Natural killer cell (primary cell): ENCODE measurements around the gene SNX18. TPM values are rescaled to one million over a fixed set of nuclear protein-coding genes. Genes with fewer than 3 reads are reported as not detected.
A peak's percentile ranks its signal among the peaks of the same experiment; 100 is the strongest.

ENCODE experiments used
- ATAC-seq, 3 donors: fragments of 150-1000 bp in 2 of 3; fragments of 200-7000 bp in 1 of 3; cut with Tn5 transposase; 1 replicate in 1 of 3; 2 replicates in 2 of 3; pipeline ENCODE4 v1.10.0; 2021; ENCODE audit warnings: mild to moderate bottlenecking in 2 of 3, moderate library complexity in 2 of 3
- DNase-seq, 2 donors: peaks; one replicate each; pipeline versions ENCODE4 v3.0.0 to v3.0.0-alpha.2; 2013 to 2021; ENCODE audit warnings: mixed read lengths in 1 of 2
- H3K27ac ChIP-seq: one replicate; pipeline ENCODE4 v1.5.1; 2013; ENCODE audit warnings: mild to moderate bottlenecking, low read length
- H3K27me3 ChIP-seq: one replicate; pipeline ENCODE4 v1.6.1; 2013; ENCODE audit warnings: low read length; ENCODE audit not compliant: control insufficient read depth, insufficient read depth
- H3K36me3 ChIP-seq: one replicate; pipeline ENCODE4 v1.6.1; 2013; ENCODE audit warnings: low read length; ENCODE audit not compliant: control insufficient read depth, insufficient read depth
- H3K4me1 ChIP-seq: one replicate; pipeline ENCODE4 v1.6.1; 2013; ENCODE audit warnings: low read length; ENCODE audit not compliant: control insufficient read depth, insufficient read depth
- H3K4me3 ChIP-seq: one replicate; pipeline ENCODE4 v1.5.1; 2013; ENCODE audit warnings: low read length
- H3K9me3 ChIP-seq: one replicate; pipeline ENCODE4 v1.6.1; 2013; ENCODE audit warnings: low read length; ENCODE audit not compliant: control insufficient read depth, insufficient read depth
- H3K27ac Mint-ChIP-seq, 2 donors: one replicate each; pipeline ENCODE4 v1.8.0; 2022; ENCODE audit warnings: mild to moderate bottlenecking in 2 of 2, mixed read lengths in 2 of 2, moderate library complexity in 1 of 2
- H3K27me3 Mint-ChIP-seq, 2 donors: one replicate each; pipeline ENCODE4 v1.8.0; 2022; ENCODE audit warnings: low read depth in 2 of 2, mixed read lengths in 2 of 2
- H3K36me3 Mint-ChIP-seq: one replicate; pipeline ENCODE4 v1.8.0; 2022; ENCODE audit warnings: mixed read lengths
- H3K4me1 Mint-ChIP-seq, 2 donors: one replicate each; pipeline ENCODE4 v1.8.0; 2022; ENCODE audit warnings: mixed read lengths in 2 of 2
- H3K4me3 Mint-ChIP-seq: one replicate; pipeline ENCODE4 v1.8.0; 2022; ENCODE audit warnings: mild to moderate bottlenecking, moderate library complexity, mixed read lengths
- H3K9me3 Mint-ChIP-seq, 2 donors: one replicate each; pipeline ENCODE4 v1.8.0; 2022; ENCODE audit warnings: mixed read lengths in 2 of 2
- CTCF ChIP-seq: fragments of 200-600 bp; IDR thresholded peaks from one replicate; pipeline ENCODE4 v1.8.0; 2022; ENCODE audit warnings: antibody characterized with exemption
- WGBS: methylation state at CpG from one replicate; pipeline ENCODE4 v1.1.7; 2013; ENCODE audit warnings: missing lambda C conversion rate; ENCODE audit not compliant: insufficient coverage; 5-methylcytosine and 5-hydroxymethylcytosine counted together
- intact Hi-C: fragments of 100-400 bp; cut with micrococcal nuclease; formaldehyde crosslinking; loops from one replicate; pipeline ENCODE4 v1.14.2; 2022
- total RNA-seq, 4 donors: library from RNA; stranded (reverse); fragments of 120-200 nt in 1 of 4; gene quantifications; one replicate each; pipeline versions ENCODE4 v1.2.3 to v1.2.4, GENCODE V29; 2013 to 2022

Gene SNX18
- total RNA-seq, 3 donors from 2014 or later (not counting 1 experiment from before 2014, with no cell fraction given), result 31.1 to 45.6 (median 40.8) TPM

DNA sequence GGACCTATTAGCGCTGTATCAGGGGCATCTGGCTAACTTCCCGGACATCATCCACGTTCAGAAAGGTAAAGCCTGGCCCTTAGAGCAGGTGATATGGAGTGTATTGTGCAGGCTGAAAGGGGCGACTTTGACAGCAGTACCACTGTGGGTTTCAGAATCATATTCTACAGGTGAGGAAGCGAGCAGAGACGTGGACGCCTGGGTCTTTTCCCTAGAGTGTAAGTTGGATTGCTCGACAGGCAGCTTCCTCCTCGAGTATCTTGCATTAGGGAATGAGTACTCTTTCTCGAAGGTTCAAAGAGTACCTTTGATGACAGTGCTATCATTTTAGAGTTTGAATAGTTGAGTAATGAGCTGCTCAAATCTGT is 1.9 kb downstream of the SNX18 start:
- H3K4me3 Mint-ChIP-seq, result peak overlapping the region; percentile 97
- peaks cover 8 to 34% of the 10 kb centered on the region in 2 donors for H3K4me1 Mint-ChIP-seq

DNA sequence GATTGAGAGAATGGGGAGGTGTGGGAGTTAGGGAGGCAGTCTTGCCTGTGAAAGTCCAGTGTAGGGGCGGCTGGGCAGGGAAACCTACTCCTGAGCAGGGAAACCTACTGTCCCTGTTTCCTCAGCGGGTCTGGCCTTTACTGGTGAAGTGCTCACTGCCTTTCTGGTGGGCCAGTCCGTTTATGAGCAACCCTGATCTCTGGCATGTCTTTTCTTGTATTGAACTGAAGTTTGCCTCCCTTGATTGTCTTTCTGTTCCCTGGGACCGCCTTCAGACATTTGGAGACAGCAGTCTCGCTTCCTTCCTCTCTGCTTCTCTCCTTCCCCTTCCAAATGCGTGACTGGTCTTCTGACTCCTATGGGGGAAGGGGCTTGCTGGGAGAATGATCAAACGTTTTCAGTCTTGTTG is 2.9 kb downstream of the SNX18 start:
- H3K36me3 Mint-ChIP-seq, result no peaks in the 10 kb centered on the region
- H3K4me3 ChIP-seq, result peak overlapping the region; percentile 52
- no peaks in the 10 kb centered on the region for H3K9me3 ChIP-seq
- no peak for ATAC-seq
- H3K27ac Mint-ChIP-seq, result peak overlapping the region in 1 of 2 donors; percentile 90
- peak in 1 of 2 donors; percentile 17 for DNase-seq
- H3K36me3 ChIP-seq, result peaks cover 3% of the 10 kb centered on the region
- no peaks in the 10 kb centered on the region for H3K9me3 Mint-ChIP-seq
- TF ChIP-seq CTCF, result no peak
- H3K27me3 ChIP-seq, result no peaks in the 10 kb centered on the region
- H3K4me3 Mint-ChIP-seq, result peak overlapping the region; percentile 97
- peaks cover 8 to 34% of the 10 kb centered on the region in 2 donors for H3K4me1 Mint-ChIP-seq
- WGBS, result 11% methylated on average over 6 of the region's 7 CpGs
- intact Hi-C loops, result no loop called here
- peaks cover 48% of the 10 kb centered on the region for H3K4me1 ChIP-seq
- peak overlapping the region; percentile 15 for H3K27ac ChIP-seq
- no peaks in the 10 kb centered on the region for H3K27me3 Mint-ChIP-seq

More for the DNA sequence above, 1.9 kb downstream of the SNX18 start:
- no peak for TF ChIP-seq CTCF
- Histone ChIP-seq H3K4me1 (peaks cover 41% of the 10 kb centered on the region), H3K27me3 (no peaks in the 10 kb centered on the region), H3K4me3 (peak overlapping the region; percentile 52), H3K36me3 (peaks cover 3% of the 10 kb centered on the region), H3K9me3 (no peaks in the 10 kb centered on the region), H3K27ac (no peak overlapping the region)
- Mint-ChIP-seq H3K27ac (peak overlapping the region in 1 of 2 donors; percentile 90), H3K27me3 (peaks cover 0 to under 1% of the 10 kb centered on the region in 2 donors), H3K9me3 (no peaks in the 10 kb centered on the region), H3K36me3 (no peaks in the 10 kb centered on the region)
- DNase-seq (no peak), ATAC-seq (no peak)
- 38% methylated on average over 10 of the region's 10 CpGs for WGBS
- intact Hi-C loops, result loop anchor here (2.0 to 5.0 kb wide), 2 partner anchors 225 to 788 kb away; partner anchors contain the start of genes DHX29 and MTREX

DNA sequence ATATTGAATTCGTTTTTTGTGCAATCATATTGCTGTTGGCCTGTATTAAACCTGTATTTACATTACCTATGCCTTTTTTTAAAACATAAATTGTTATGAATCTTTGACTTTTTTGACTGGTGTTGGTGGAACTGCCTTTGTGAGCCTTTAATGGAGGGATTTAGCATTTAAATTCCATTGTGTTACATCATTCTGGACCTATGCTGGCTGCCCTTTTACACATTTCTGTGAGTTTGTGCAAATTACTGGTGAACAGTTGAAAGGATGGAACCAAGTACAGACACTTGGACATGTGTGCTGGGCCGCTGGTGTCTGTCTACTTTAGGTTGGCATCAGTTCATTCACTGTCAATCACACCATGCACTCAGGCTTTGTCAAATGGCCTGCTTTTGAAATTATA is 3.4 kb downstream of the SNX18 start:
- Histone ChIP-seq H3K9me3 (no peaks in the 10 kb centered on the region), H3K4me1 (peaks cover 50% of the 10 kb centered on the region), H3K36me3 (peaks cover 3% of the 10 kb centered on the region), H3K4me3 (peak overlapping the region; percentile 52), H3K27me3 (no peaks in the 10 kb centered on the region), H3K27ac (no peak overlapping the region)
- no peak for TF ChIP-seq CTCF
- intact Hi-C loops, result no loop called here
- Mint-ChIP-seq H3K27ac (peak overlapping the region in 1 of 2 donors; percentile 90), H3K4me3 (peak overlapping the region; percentile 97), H3K9me3 (no peaks in the 10 kb centered on the region), H3K36me3 (no peaks in the 10 kb centered on the region), H3K27me3 (no peaks in the 10 kb centered on the region), H3K4me1 (peaks cover 8 to 34% of the 10 kb centered on the region in 2 donors)
- no peak for ATAC-seq
- 60% methylated on average over 1 of the region's 2 CpGs for WGBS
- no peak for DNase-seq

DNA sequence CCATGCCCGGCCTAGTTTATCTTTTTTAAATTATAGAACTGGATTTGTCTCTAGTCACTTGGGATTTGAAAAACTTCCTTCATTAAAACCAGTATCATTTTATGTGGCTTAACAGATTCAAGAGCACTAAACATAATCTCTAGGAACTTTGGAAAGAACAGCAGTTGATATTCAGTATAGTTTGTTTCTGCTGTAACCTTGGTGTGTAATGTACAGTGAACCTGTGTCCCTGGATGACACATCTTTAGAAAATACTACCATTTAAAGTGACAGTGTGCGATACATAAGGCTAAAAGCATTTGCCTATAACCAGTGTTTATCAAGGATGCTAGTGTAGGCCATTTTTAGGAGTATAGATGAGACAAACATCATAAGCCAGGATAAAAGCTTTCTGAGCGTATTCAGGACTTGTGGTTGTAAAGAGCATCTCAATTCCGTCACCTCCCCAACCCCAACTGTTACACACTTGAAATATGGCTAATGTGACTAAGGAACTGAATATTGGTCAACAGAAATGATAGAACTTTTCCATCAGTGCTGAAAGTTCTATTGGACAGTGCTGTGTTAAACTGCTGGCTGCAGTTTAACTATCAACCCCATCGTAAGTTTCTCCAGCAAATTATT is 4.4 kb downstream of the SNX18 start:
- Mint-ChIP-seq H3K36me3 (no peaks in the 10 kb centered on the region), H3K9me3 (no peaks in the 10 kb centered on the region), H3K27me3 (no peaks in the 10 kb centered on the region), H3K4me3 (peak overlapping the region; percentile 97), H3K27ac (peak overlapping the region in 1 of 2 donors; percentile 90), H3K4me1 (peaks cover 6 to 32% of the 10 kb centered on the region in 2 donors)
- WGBS, result no CpG with 5 or more reads among the region's 5 CpGs
- intact Hi-C loops, result no loop called here
- Histone ChIP-seq H3K4me1 (peaks cover 59% of the 10 kb centered on the region), H3K27me3 (no peaks in the 10 kb centered on the region), H3K9me3 (no peaks in the 10 kb centered on the region), H3K4me3 (peak overlapping the region; percentile 52), H3K27ac (no peak overlapping the region), H3K36me3 (peaks cover 3% of the 10 kb centered on the region)
- no peak for DNase-seq
- TF ChIP-seq CTCF, result no peak
- peak in 1 of 3 donors; percentile 6 for ATAC-seq
